ENCODE measurements around the gene OR10H4. TPM values are rescaled to one million over a fixed set of nuclear protein-coding genes. Genes with fewer than 3 reads are reported as not detected.

Gene OR10H4
- polyA plus RNA-seq, 2 of the 4 experiments (the other 2 are of a cell fraction): not detected

- peaks cover 5% of the 10 kb centered on the region; the same call in 2 of the 3 replicates for H3K9me3 ChIP-seq
- H3K4me1 ChIP-seq: no peaks in the 10 kb centered on the region
- H3K27ac ChIP-seq: no peak overlapping the region
- no peak overlapping the region for H3K4me3 ChIP-seq
- TF ChIP-seq FOXS1 (CRISPR knock-in tag; IDR thresholded peaks at IDR 0.05) (no peak), NPAS2 (CRISPR knock-in tag; IDR thresholded peaks at IDR 0.05; ENCODE audit: borderline replicate concordance) (no peak), HOXB5 (CRISPR knock-in tag; IDR thresholded peaks at IDR 0.05) (no peak), ZC3H11A (IDR thresholded peaks at IDR 0.05) (no peak), HEYL (CRISPR knock-in tag; IDR thresholded peaks at IDR 0.05) (no peak), HMGXB4 (CRISPR knock-in tag; IDR thresholded peaks at IDR 0.05; ENCODE audit: borderline replicate concordance) (no peak), HOXA7 (CRISPR knock-in tag; IDR thresholded peaks at IDR 0.05) (no peak), SREBF2 (IDR thresholded peaks at IDR 0.05) (no peak), ZFP36 (IDR thresholded peaks at IDR 0.05; ENCODE audit: borderline replicate concordance, partially characterized antibody) (no peak), SMC3 (IDR thresholded peaks at IDR 0.05) (no peak), EP300 (IDR thresholded peaks at IDR 0.05) (no peak), ZSCAN20 (CRISPR knock-in tag; IDR thresholded peaks at IDR 0.05) (no peak), EHF (CRISPR knock-in tag; IDR thresholded peaks at IDR 0.05) (no peak), POLR2A (IDR thresholded peaks at IDR 0.05; ENCODE audit: low read length) (no peak), PHF8 (IDR thresholded peaks at IDR 0.05; ENCODE audit: borderline replicate concordance, low read depth) (no peak), ATOH8 (CRISPR knock-in tag; IDR thresholded peaks at IDR 0.05; ENCODE audit: low read depth) (no peak), ELK1 (IDR thresholded peaks at IDR 0.05; ENCODE audit: low read depth, low read length) (no peak), RARB (CRISPR knock-in tag; IDR thresholded peaks at IDR 0.05) (no peak), MAX (IDR thresholded peaks at IDR 0.05) (no peak), KDM1A (IDR thresholded peaks at IDR 0.05; ENCODE audit: low read depth) (no peak)
- ChIA-PET CTCF (interaction anchor here (0.6 kb wide), 1 partner anchor 232 kb away, joined by 3 read pairs; the partner anchor contains the start of gene CYP4F12), POLR2A (no interaction called here)
- H3K4me2 ChIP-seq: no peak overlapping the region
- FAIRE-seq (no peak), ATAC-seq (no peak), DNase-seq (ENCODE audit: low read depth in 1 of 2, low spot score in 1 of 2) (no peak)
Measured at GRCh38 chr19:15905026-15905425, 43.8 kb upstream of the OR10H4 start.

GRCh38 chr19:15911599-15912235 lies 37.1 kb upstream of the OR10H4 start:
- Histone ChIP-seq H3K27ac (no peak overlapping the region), H3K4me3 (no peak overlapping the region), H3K4me1 (no peaks in the 10 kb centered on the region), H3K4me2 (no peak overlapping the region), H3K9me3 (peaks cover 2% of the 10 kb centered on the region; the same call in 1 of the 3 replicates)
- FAIRE-seq (no peak), DNase-seq (ENCODE audit: low read depth in 1 of 2, low spot score in 1 of 2) (no peak), ATAC-seq (no peak)
- no peak for TF ChIP-seq MAFK (IDR thresholded peaks at IDR 0.05; ENCODE audit: partially characterized antibody)
- TF ChIP-seq GATA3 (IDR thresholded peaks at IDR 0.05; ENCODE audit: borderline replicate concordance): no peak
- TF ChIP-seq BCL3 (IDR thresholded peaks at IDR 0.05): no peak
- no peak for TF ChIP-seq TFCP2L1 (CRISPR knock-in tag; IDR thresholded peaks at IDR 0.05)
- TF ChIP-seq CBX2 (IDR thresholded peaks at IDR 0.05; ENCODE audit: borderline replicate concordance, low read depth): no peak
- no peak for TF ChIP-seq EHMT2 (IDR thresholded peaks at IDR 0.05; ENCODE audit: low read depth)
- no peak for TF ChIP-seq BHLHE40 (IDR thresholded peaks at IDR 0.05; ENCODE audit: low read depth, low read length)
- no peak for TF ChIP-seq RFX5 (IDR thresholded peaks at IDR 0.05)
- TF ChIP-seq POLR2AphosphoS2 (conservative IDR thresholded peaks at IDR 0.05; ENCODE audit: low read length): no peak
- no peak for TF ChIP-seq PHF8 (IDR thresholded peaks at IDR 0.05; ENCODE audit: borderline replicate concordance, low read depth)
- no peak for TF ChIP-seq KDM5A (IDR thresholded peaks at IDR 0.05)
- TF ChIP-seq RCOR1 (IDR thresholded peaks at IDR 0.05; ENCODE audit: low read depth, low read length): no peak
- TF ChIP-seq RNF2 (IDR thresholded peaks at IDR 0.05; ENCODE audit: borderline replicate concordance, low read depth): no peak
- no peak for TF ChIP-seq SREBF2 (IDR thresholded peaks at IDR 0.05)
- no peak for TF ChIP-seq ELK1 (IDR thresholded peaks at IDR 0.05; ENCODE audit: low read depth, low read length)
- no peak for TF ChIP-seq SMC3 (IDR thresholded peaks at IDR 0.05)
- TF ChIP-seq ZFP36 (IDR thresholded peaks at IDR 0.05; ENCODE audit: borderline replicate concordance, partially characterized antibody): no peak
- ChIA-PET CTCF (no interaction called here), POLR2A (no interaction called here)
- 95% methylated on average over 29 of the region's 44 CpGs for WGBS (ENCODE audit: missing lambda C conversion rate)
